ENCODE results near the gene CNST.

- TF ChIP-seq CTCF (IDR thresholded peaks at IDR 0.05) (no peak), POLR2A (IDR thresholded peaks at IDR 0.05) (no peak)
Observed at GRCh38 chr1:246577720-246578106, 11.5 kb downstream of the CNST start.

Data from lower leg skin (tissue), 3 donors.